Transverse colon (tissue), 4 donors: ENCODE results near the gene SLC39A11.

Experiments used
- EP300 ChIP-seq: sonication (generic); formaldehyde crosslinking; IDR thresholded peaks from one replicate; pipeline ENCODE4 v1.6.1; 2017; ENCODE audit warnings: antibody characterized with exemption, low read depth
- POLR2A ChIP-seq: fragments of 450-650 bp; IDR thresholded peaks from one replicate; pipeline ENCODE4 v1.6.1; 2016; ENCODE audit warnings: antibody characterized with exemption, mild to moderate bottlenecking, moderate library complexity
- POLR2AphosphoS5 ChIP-seq, 3 donors: sonication (generic); formaldehyde crosslinking; IDR thresholded peaks; one replicate each; pipeline ENCODE4 v1.6.1; 2016; ENCODE audit warnings: antibody characterized with exemption in 3 of 3
- TF ChIP-seq, protein P1 (sequence below), 5 experiments: fragments of 200-600 bp in 3 of 5; fragments of 450-650 bp in 2 of 5; sonication (generic) in 3 of 5; IDR thresholded peaks; 1 replicate in 2 of 5; 2 replicates in 3 of 5; pipeline ENCODE4 v1.5.1; 2016 to 2017; ENCODE audit warnings: antibody characterized with exemption in 5 of 5, inconsistent platforms in 3 of 5, mild to moderate bottlenecking in 2 of 5, moderate library complexity in 1 of 5

DNA sequence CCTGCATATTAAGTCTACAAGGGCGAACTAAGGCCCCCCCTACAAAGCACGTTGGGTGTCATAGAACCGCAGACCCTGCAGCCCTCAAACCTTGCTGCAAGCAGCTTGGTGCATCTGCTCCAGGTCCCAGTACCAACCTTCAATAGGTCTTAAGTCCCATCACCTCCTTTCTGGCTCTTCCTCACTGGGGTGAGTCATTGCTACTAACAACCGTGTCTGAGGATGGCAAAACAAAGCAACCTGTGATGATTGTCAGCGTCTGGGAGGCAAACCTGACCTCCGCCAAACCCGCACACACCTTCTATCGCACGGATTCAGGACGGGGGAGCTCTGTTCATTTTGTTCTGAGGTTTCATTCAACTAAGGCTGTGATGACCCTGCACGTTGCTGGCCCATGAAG lies 138.9 kb downstream of the SLC39A11 start:
- TF ChIP-seq, protein P1, sequence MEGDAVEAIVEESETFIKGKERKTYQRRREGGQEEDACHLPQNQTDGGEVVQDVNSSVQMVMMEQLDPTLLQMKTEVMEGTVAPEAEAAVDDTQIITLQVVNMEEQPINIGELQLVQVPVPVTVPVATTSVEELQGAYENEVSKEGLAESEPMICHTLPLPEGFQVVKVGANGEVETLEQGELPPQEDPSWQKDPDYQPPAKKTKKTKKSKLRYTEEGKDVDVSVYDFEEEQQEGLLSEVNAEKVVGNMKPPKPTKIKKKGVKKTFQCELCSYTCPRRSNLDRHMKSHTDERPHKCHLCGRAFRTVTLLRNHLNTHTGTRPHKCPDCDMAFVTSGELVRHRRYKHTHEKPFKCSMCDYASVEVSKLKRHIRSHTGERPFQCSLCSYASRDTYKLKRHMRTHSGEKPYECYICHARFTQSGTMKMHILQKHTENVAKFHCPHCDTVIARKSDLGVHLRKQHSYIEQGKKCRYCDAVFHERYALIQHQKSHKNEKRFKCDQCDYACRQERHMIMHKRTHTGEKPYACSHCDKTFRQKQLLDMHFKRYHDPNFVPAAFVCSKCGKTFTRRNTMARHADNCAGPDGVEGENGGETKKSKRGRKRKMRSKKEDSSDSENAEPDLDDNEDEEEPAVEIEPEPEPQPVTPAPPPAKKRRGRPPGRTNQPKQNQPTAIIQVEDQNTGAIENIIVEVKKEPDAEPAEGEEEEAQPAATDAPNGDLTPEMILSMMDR (IDR thresholded peaks at IDR 0.05): no peak
- TF ChIP-seq POLR2AphosphoS5 (IDR thresholded peaks at IDR 0.05) (no peak), POLR2A (no peak), EP300 (no peak)
